HepG2 (cell line): ENCODE results near the gene IL17C. TPM values are rescaled to one million over a fixed set of nuclear protein-coding genes. Genes with fewer than 3 reads are reported as not detected.
A peak's percentile ranks its signal among the peaks of the same experiment; 100 is the strongest.

Experiments used
- ATAC-seq: fragments of 200-7000 bp; cut with Tn5 transposase; 3 replicates; pipeline ENCODE4 v1.9.1; 2020; ENCODE audit warnings: mild to moderate bottlenecking, moderate library complexity
- BruUV-seq: library from RNA; stranded (reverse); fragments of 400-500 nt; replicated peaks from 2 replicates; lab custom pipeline; 2021; lab: Mats Ljungman, UMichigan
- CTCF ChIA-PET: fragments of 300-600 bp; formaldehyde crosslinking; extraction: SDS; loops from one replicate; lab custom pipeline; 2021; ENCODE audit warnings: low total read pairs, inconsistent platforms, low intra/inter-chr PET ratio; lab: Yijun Ruan, JAX
- POLR2A ChIA-PET: fragments of 350-600 bp; sonication (Branson Sonifier 250); formaldehyde crosslinking; loops from one replicate; lab custom pipeline; 2020; ENCODE audit warnings: antibody characterized with exemption, inconsistent platforms; lab: Yijun Ruan, JAX
- DNase-seq: peaks from one replicate; pipeline ENCODE4 v3.0.0-alpha.2; 2015; ENCODE audit warnings: low spot score
- FAIRE-seq: peaks from 3 replicates; lab custom pipeline; 2011; peaks lifted over from hg19 to GRCh38; lab: Jason Lieb, UNC
- H2AFZ ChIP-seq: one replicate; pipeline ENCODE4 v1.6.1; 2011; ENCODE audit warnings: low read length, inconsistent platforms
- H3K27ac ChIP-seq: fragments of 300-600 bp; 3 replicates; pipeline ENCODE4 v1.8.0; 2011; ENCODE audit warnings: mixed run types, mild to moderate bottlenecking, mixed read lengths, low read length, inconsistent platforms; ENCODE audit not compliant: insufficient read depth; ENCODE audit errors: extremely low read length
- H3K27me3 ChIP-seq, 2 experiments: fragments of 200-600 bp in 1 of 2; 2 replicates in 1 of 2; 3 replicates in 1 of 2; pipeline versions ENCODE4 v1.6.0 to v1.8.0; 2011; ENCODE audit warnings: low read length in 2 of 2, mild to moderate bottlenecking in 2 of 2, moderate library complexity in 2 of 2, inconsistent platforms in 1 of 2; ENCODE audit not compliant: insufficient read depth in 2 of 2, control insufficient read depth in 1 of 2
- H3K36me3 ChIP-seq, 2 experiments: fragments of 200-600 bp in 1 of 2; replicated peaks in 1 of 2; 2 replicates in 1 of 2; 3 replicates in 1 of 2; pipeline versions ENCODE4 v1.5.1 to v1.8.0; 2011; ENCODE audit warnings: low read length in 2 of 2, inconsistent platforms in 1 of 2; ENCODE audit not compliant: insufficient read depth in 2 of 2, control insufficient read depth in 1 of 2
- H3K4me1 ChIP-seq: 2 replicates; pipeline ENCODE4 v1.5.1; 2012; ENCODE audit warnings: low read length, inconsistent platforms; ENCODE audit not compliant: insufficient read depth
- H3K4me2 ChIP-seq: 2 replicates; pipeline ENCODE4 v1.6.0; 2011; ENCODE audit warnings: low read depth, low read length, inconsistent platforms
- H3K4me3 ChIP-seq, 3 experiments: fragments of 200-600 bp in 1 of 3; sonication (generic), shearing (Covaris generic) in 1 of 3; replicated peaks in 1 of 3; 2 replicates each; pipeline ENCODE4 v1.5.1; 2011 to 2016; ENCODE audit warnings: low read length in 3 of 3, inconsistent platforms in 2 of 3, low read depth in 2 of 3, mild to moderate bottlenecking in 2 of 3, control low read depth in 1 of 3, mixed read lengths in 1 of 3; ENCODE audit not compliant: insufficient read depth in 1 of 3
- H3K79me2 ChIP-seq: one replicate; pipeline ENCODE4 v1.6.1; 2011; ENCODE audit warnings: low read length, inconsistent platforms; ENCODE audit not compliant: insufficient read depth
- H3K9ac ChIP-seq: 2 replicates; pipeline ENCODE4 v1.6.0; 2011; ENCODE audit warnings: mild to moderate bottlenecking, low read depth, low read length, inconsistent platforms; ENCODE audit not compliant: insufficient read depth
- H3K9me3 ChIP-seq: 2 replicates; pipeline ENCODE4 v1.5.1; 2012; ENCODE audit warnings: mild to moderate bottlenecking, low read length
- H4K20me1 ChIP-seq: 2 replicates; pipeline ENCODE4 v1.6.0; 2011; ENCODE audit warnings: inconsistent platforms, mild to moderate bottlenecking, low read length, moderate library complexity; ENCODE audit not compliant: insufficient read depth
- HMGXB3 ChIP-seq: sonication (generic); formaldehyde crosslinking; IDR thresholded peaks from 2 replicates; pipeline ENCODE4 v1.4.0; 2020; ENCODE audit warnings: missing genetic modification reagents, borderline replicate concordance
- HNF1A ChIP-seq, 2 experiments: sonication (generic) in 1 of 2; formaldehyde crosslinking in 1 of 2; IDR thresholded peaks; 2 replicates each; pipeline versions ENCODE4 v1.4.0 to v1.6.1; 2016 to 2020; ENCODE audit warnings: borderline replicate concordance in 1 of 2, low read depth in 1 of 2, mild to moderate bottlenecking in 1 of 2, missing genetic modification reagents in 1 of 2
- MAX ChIP-seq: IDR thresholded peaks from 2 replicates; pipeline ENCODE4 v1.6.1; 2012; ENCODE audit warnings: inconsistent platforms
- NRL ChIP-seq: sonication (generic); formaldehyde crosslinking; IDR thresholded peaks from 2 replicates; pipeline ENCODE4 v1.5.0; 2020; ENCODE audit warnings: missing genetic modification reagents, mild to moderate bottlenecking, moderate library complexity, borderline replicate concordance
- PAXIP1 ChIP-seq: sonication (generic); formaldehyde crosslinking; conservative IDR thresholded peaks from 2 replicates; pipeline ENCODE4 v1.4.0; 2020; ENCODE audit warnings: mild to moderate bottlenecking, missing genetic modification reagents, moderate library complexity
- WIZ ChIP-seq: sonication (generic); formaldehyde crosslinking; IDR thresholded peaks from 2 replicates; pipeline ENCODE4 v1.5.1; 2020; ENCODE audit warnings: mild to moderate bottlenecking, missing genetic modification reagents
- ZFP91 ChIP-seq: sonication (generic); formaldehyde crosslinking; IDR thresholded peaks from 2 replicates; pipeline ENCODE4 v1.9.0; 2022; ENCODE audit warnings: missing genetic modification reagents, mild to moderate bottlenecking, borderline replicate concordance
- WGBS: methylation state at CpG from one replicate; pipeline ENCODE4 v1.1.6; 2017; ENCODE audit warnings: low lambda C conversion rate; 5-methylcytosine and 5-hydroxymethylcytosine counted together
- in situ Hi-C: cut with HindIII; loops from 2 replicates; pipeline ENCODE4 v1.10.0; 2017; ENCODE audit warnings: low pct_unique_long_range_greater_than_20kb; ENCODE audit not compliant: extremely low pct_ligation_motif_present
- intact Hi-C: fragments of 100-400 bp; cut with micrococcal nuclease; formaldehyde crosslinking; loops from one replicate; pipeline ENCODE4 v1.10.0; 2022; ENCODE audit not compliant: unreplicated experiment
- polyA plus RNA-seq, 8 experiments: library from polyadenylated mRNA; depleted of rRNA in 3 of 8; stranded (reverse) in 7 of 8; unstranded in 1 of 8; fragments of >200 nt; fragmentation: Illumina TruSeq in 4 of 8; extraction: Trizol in 4 of 8; gene quantifications; 2 replicates each; pipeline versions ENCODE4 v1.2.1 to v1.2.3, GENCODE V29; 2011 to 2016; ENCODE audit warnings: low read depth in 4 of 8, missing spikeins in 1 of 8, mixed read lengths in 1 of 8; ENCODE audit not compliant: insufficient read depth in 1 of 8
- total RNA-seq, 5 experiments: library from RNA; depleted of rRNA; stranded (reverse); fragments of >200 nt; fragmentation: Illumina TruSeq; extraction: Trizol; gene quantifications; 2 replicates each; pipeline ENCODE4 v1.2.3, GENCODE V29; 2016; ENCODE audit warnings: low read depth in 1 of 5

Gene IL17C
- total and polyA plus RNA-seq, 2 of the 13 experiments (the other 11 are each of a cell fraction or from before 2014, with no cell fraction given) = not detected

GRCh38 chr16:88681084-88681680, 42.8 kb downstream of the IL17C start:
- Histone ChIP-seq H3K27ac (no peak overlapping the region), H3K4me1 (peaks cover 52% of the 10 kb centered on the region), H3K4me3 (peak overlapping the region; percentile 19 to 58 (median 51); a peak in 5 of 6 replicates), H3K79me2 (no peaks in the 10 kb centered on the region), H3K36me3 (no peaks in the 10 kb centered on the region), H4K20me1 (peaks cover 8% of the 10 kb centered on the region; the same call in 1 of the 2 replicates), H3K9me3 (no peaks in the 10 kb centered on the region), H2AFZ (no peak overlapping the region), H3K4me2 (peak overlapping the region; percentile 65), H3K27me3 (peaks cover 7 to 48% of the 10 kb centered on the region in 2 experiments; a peak in 4 of 5 replicates), H3K9ac (no peak overlapping the region)
- ATAC-seq = peak; percentile 67
- intact Hi-C loops = no loop called here
- BruUV-seq = no TSS peak
- WGBS = 11% methylated on average over 12 of the region's 31 CpGs
- in situ Hi-C loops = no loop called here
- CTCF ChIA-PET = interaction anchor here (0.9 kb wide), 1 partner anchor 17 kb away, joined by 4 read pairs; no protein-coding TSS in a partner anchor
- peak; percentile 60 for DNase-seq
- FAIRE-seq = peak; percentile 34
- POLR2A ChIA-PET = interaction anchor here (1.1 kb wide), 1 partner anchor 32 kb away, joined by 3 read pairs; no protein-coding TSS in a partner anchor
- peak; percentile 57; the same call in 1 of the 2 replicates for TF ChIP-seq ZFP91
- TF ChIP-seq HMGXB3 (CRISPR knock-in tag) = no peak
- TF ChIP-seq WIZ = no peak
- TF ChIP-seq MAX = peak; percentile 66
- peak; percentile 20; the same call in 1 of the 2 replicates for TF ChIP-seq NRL (CRISPR knock-in tag)
- no peak for TF ChIP-seq HNF1A (IDR thresholded peaks at IDR 0.05; ENCODE audit: low read depth)
- TF ChIP-seq HNF1A (CRISPR knock-in tag; IDR thresholded peaks at IDR 0.05; ENCODE audit: borderline replicate concordance) = no peak
- no peak for TF ChIP-seq PAXIP1
